HepG2 (cell line): ENCODE measurements around the gene CD300A.

Experiments
- CEBPB ChIP-seq: IDR thresholded peaks from 2 replicates; pipeline ENCODE4 v1.6.1; 2011; ENCODE audit warnings: low read depth, low read length, improper control_type of control experiment, borderline replicate concordance
- CHD2 ChIP-seq: IDR thresholded peaks from 2 replicates; pipeline ENCODE4 v1.6.1; 2011; ENCODE audit warnings: low read depth, low read length, improper control_type of control experiment
- RAD51 ChIP-seq: fragments of 450-650 bp; IDR thresholded peaks from 2 replicates; pipeline ENCODE4 v1.6.1; 2016; ENCODE audit warnings: borderline replicate concordance
- SNRNP70 ChIP-seq: fragments of 200-400 bp; formaldehyde crosslinking; IDR thresholded peaks from 2 replicates; pipeline ENCODE4 v1.6.1; 2017; ENCODE audit warnings: mild to moderate bottlenecking, low read depth, low read length, moderate library complexity
- TBX3 ChIP-seq: fragments of 450-650 bp; IDR thresholded peaks from 2 replicates; pipeline ENCODE4 v1.6.1; 2017; ENCODE audit warnings: antibody characterized with exemption, mild to moderate bottlenecking, inconsistent platforms, borderline replicate concordance
- TCF7L2 ChIP-seq: IDR thresholded peaks from 2 replicates; pipeline ENCODE4 v1.6.1; 2011; ENCODE audit warnings: mild to moderate bottlenecking, low read depth, low read length, moderate library complexity
- THAP11 ChIP-seq: IDR thresholded peaks from 2 replicates; pipeline ENCODE4 v1.6.1; 2016; ENCODE audit warnings: missing biosample characterization, missing genetic modification reagents
- ZSCAN22 ChIP-seq: sonication (generic); formaldehyde crosslinking; IDR thresholded peaks from 2 replicates; pipeline ENCODE4 v1.4.0; 2020; ENCODE audit warnings: mild to moderate bottlenecking, missing genetic modification reagents
- TF ChIP-seq, protein P1 (sequence below): sonication (generic); formaldehyde crosslinking; IDR thresholded peaks from 2 replicates; pipeline ENCODE4 v1.5.0; 2020; ENCODE audit warnings: mild to moderate bottlenecking, missing genetic modification reagents, moderate library complexity
- TF ChIP-seq, protein P2 (sequence below): fragments of 450-650 bp; IDR thresholded peaks from 2 replicates; pipeline ENCODE4 v1.6.1; 2017; ENCODE audit warnings: mild to moderate bottlenecking
- TF ChIP-seq, protein P3 (sequence below): sonication (generic); formaldehyde crosslinking; IDR thresholded peaks from 2 replicates; pipeline ENCODE4 v1.4.0; 2020; ENCODE audit warnings: missing genetic modification reagents

GRCh38 chr17:74481621-74482020, 15.2 kb downstream of the CD300A start:
- TF ChIP-seq, protein P1, sequence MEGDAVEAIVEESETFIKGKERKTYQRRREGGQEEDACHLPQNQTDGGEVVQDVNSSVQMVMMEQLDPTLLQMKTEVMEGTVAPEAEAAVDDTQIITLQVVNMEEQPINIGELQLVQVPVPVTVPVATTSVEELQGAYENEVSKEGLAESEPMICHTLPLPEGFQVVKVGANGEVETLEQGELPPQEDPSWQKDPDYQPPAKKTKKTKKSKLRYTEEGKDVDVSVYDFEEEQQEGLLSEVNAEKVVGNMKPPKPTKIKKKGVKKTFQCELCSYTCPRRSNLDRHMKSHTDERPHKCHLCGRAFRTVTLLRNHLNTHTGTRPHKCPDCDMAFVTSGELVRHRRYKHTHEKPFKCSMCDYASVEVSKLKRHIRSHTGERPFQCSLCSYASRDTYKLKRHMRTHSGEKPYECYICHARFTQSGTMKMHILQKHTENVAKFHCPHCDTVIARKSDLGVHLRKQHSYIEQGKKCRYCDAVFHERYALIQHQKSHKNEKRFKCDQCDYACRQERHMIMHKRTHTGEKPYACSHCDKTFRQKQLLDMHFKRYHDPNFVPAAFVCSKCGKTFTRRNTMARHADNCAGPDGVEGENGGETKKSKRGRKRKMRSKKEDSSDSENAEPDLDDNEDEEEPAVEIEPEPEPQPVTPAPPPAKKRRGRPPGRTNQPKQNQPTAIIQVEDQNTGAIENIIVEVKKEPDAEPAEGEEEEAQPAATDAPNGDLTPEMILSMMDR (CRISPR knock-in tag), result no peak
- TF ChIP-seq CEBPB, result no peak
- no peak for TF ChIP-seq CHD2
- TF ChIP-seq, protein P2, sequence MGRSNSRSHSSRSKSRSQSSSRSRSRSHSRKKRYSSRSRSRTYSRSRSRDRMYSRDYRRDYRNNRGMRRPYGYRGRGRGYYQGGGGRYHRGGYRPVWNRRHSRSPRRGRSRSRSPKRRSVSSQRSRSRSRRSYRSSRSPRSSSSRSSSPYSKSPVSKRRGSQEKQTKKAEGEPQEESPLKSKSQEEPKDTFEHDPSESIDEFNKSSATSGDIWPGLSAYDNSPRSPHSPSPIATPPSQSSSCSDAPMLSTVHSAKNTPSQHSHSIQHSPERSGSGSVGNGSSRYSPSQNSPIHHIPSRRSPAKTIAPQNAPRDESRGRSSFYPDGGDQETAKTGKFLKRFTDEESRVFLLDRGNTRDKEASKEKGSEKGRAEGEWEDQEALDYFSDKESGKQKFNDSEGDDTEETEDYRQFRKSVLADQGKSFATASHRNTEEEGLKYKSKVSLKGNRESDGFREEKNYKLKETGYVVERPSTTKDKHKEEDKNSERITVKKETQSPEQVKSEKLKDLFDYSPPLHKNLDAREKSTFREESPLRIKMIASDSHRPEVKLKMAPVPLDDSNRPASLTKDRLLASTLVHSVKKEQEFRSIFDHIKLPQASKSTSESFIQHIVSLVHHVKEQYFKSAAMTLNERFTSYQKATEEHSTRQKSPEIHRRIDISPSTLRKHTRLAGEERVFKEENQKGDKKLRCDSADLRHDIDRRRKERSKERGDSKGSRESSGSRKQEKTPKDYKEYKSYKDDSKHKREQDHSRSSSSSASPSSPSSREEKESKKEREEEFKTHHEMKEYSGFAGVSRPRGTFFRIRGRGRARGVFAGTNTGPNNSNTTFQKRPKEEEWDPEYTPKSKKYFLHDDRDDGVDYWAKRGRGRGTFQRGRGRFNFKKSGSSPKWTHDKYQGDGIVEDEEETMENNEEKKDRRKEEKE, result no peak
- TF ChIP-seq RAD51, result no peak
- TF ChIP-seq TCF7L2, result no peak
- TF ChIP-seq ZSCAN22 (CRISPR knock-in tag), result no peak
- TF ChIP-seq TBX3, result no peak
- TF ChIP-seq THAP11, result no peak
- TF ChIP-seq, protein P3, sequence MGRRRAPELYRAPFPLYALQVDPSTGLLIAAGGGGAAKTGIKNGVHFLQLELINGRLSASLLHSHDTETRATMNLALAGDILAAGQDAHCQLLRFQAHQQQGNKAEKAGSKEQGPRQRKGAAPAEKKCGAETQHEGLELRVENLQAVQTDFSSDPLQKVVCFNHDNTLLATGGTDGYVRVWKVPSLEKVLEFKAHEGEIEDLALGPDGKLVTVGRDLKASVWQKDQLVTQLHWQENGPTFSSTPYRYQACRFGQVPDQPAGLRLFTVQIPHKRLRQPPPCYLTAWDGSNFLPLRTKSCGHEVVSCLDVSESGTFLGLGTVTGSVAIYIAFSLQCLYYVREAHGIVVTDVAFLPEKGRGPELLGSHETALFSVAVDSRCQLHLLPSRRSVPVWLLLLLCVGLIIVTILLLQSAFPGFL (CRISPR knock-in tag), result no peak
- no peak for TF ChIP-seq SNRNP70
